OCI-LY1 (cell line): ENCODE measurements around the gene TIMP3.

ENCODE experiments used
- EZH2 ChIP-seq: fragments of 200-600 bp; sonication (generic), shearing (Covaris generic); IDR thresholded peaks from 2 replicates; pipeline ENCODE4 v1.8.0; 2017; ENCODE audit warnings: borderline replicate concordance, mixed run types, mild to moderate bottlenecking, antibody characterized with exemption, low read length, moderate library complexity, mixed read lengths
- TF ChIP-seq, protein P1 (sequence below): fragments of 200-600 bp; sonication (generic), shearing (Covaris generic); IDR thresholded peaks from 2 replicates; pipeline ENCODE4 v1.5.1; 2017; ENCODE audit warnings: mild to moderate bottlenecking, antibody characterized with exemption, low read length, moderate library complexity, mixed read lengths

DNA sequence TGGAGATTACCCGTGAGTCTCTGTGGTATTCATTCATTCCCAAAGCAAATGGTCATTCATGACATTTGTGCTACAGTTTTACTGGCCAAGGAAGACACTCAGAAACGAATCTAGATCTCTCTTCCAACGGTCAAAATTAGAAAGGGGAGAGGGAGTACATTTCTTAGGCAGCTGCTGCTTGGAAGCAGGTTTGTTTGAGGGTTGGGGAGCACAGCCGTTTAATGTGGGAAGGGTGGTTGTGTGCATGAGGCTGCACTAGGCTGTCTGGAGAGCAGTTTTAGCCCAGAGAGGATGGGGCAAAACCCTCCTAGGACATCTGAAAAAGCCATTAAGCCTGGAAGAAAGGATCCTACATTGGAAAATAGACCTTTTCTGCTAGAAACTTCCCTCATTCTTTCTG lies 29.7 kb upstream of the TIMP3 start:
- TF ChIP-seq, protein P1, sequence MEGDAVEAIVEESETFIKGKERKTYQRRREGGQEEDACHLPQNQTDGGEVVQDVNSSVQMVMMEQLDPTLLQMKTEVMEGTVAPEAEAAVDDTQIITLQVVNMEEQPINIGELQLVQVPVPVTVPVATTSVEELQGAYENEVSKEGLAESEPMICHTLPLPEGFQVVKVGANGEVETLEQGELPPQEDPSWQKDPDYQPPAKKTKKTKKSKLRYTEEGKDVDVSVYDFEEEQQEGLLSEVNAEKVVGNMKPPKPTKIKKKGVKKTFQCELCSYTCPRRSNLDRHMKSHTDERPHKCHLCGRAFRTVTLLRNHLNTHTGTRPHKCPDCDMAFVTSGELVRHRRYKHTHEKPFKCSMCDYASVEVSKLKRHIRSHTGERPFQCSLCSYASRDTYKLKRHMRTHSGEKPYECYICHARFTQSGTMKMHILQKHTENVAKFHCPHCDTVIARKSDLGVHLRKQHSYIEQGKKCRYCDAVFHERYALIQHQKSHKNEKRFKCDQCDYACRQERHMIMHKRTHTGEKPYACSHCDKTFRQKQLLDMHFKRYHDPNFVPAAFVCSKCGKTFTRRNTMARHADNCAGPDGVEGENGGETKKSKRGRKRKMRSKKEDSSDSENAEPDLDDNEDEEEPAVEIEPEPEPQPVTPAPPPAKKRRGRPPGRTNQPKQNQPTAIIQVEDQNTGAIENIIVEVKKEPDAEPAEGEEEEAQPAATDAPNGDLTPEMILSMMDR = no peak
- TF ChIP-seq EZH2 = no peak
